ENCODE measurements around the gene JMJD8.

Gene JMJD8

GRCh38 chr16:637081-638018 is 46.8 kb downstream of the JMJD8 start:
- peak overlapping the region; percentile 97 for H3K27ac ChIP-seq (ENCODE audit: low read depth, low read length)
- H3K4me1 ChIP-seq (ENCODE audit: control insufficient read depth, insufficient read depth, low read length) = peaks cover 7% of the 10 kb centered on the region
- H3K9ac ChIP-seq (ENCODE audit: low read length) = no peak overlapping the region

DNA sequence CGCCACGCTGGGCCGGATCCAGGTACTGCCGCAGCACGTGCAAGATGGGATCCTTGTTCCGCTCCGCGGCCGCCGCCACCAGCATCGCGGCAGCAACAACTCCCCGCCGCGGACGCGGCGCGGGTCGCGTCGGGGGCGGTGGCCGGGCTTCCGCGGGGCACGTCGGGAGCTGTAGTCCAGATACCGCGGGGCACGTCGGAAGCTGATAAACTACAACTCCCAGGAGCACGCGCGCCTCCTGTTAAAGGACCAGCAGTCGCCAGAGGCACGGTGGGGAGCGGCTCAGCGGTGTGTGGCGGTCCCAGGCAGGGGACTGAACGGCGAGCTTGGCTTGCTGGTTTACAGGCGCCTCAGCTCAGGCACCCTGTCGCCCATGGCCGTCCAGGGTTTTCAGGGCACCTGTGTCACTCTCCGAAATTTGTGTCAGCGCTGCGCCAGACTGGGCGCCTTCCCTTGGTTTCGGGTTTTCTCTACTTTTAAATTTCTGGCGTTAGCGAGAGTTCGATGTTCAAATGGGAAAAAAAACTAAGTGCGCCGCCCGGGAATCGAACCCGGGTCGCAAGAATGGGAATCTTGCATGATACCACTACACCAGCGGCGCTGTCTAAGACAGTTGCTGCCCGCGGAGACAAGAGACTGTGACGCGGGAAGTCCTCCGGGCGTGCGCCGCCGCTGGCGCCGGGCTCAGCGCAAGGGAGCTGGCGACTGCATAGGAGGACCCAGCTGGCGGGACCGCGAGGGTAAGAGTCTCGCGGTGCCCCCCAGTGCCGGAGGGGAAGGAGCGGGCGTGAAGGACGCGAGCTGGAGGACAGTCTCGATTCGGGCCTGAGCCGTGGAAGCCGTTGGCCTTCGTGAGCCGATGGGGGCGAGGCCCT is 47.7 kb downstream of the JMJD8 start, which contains the start of gene METTL26:
METTL26 (minus strand) TSS at position 100 of the 875 bp plus-strand sequence; CDS start at position 85, 15 bp downstream.
- Histone ChIP-seq H3K36me3 (ENCODE audit: control insufficient read depth, insufficient read depth, low read length) (no peaks in the 10 kb centered on the region), H3K4me3 (ENCODE audit: low read length) (peak within 1 kb of the TSS; percentile 91), H3K4me1 (ENCODE audit: control insufficient read depth, insufficient read depth, low read length) (peaks cover 7% of the 10 kb centered on the region), H3K27ac (ENCODE audit: low read depth, low read length) (peak within 1 kb of the TSS; percentile 97), H3K9ac (ENCODE audit: low read length) (peak within 1 kb of the TSS; percentile 74), H3K27me3 (ENCODE audit: control insufficient read depth, insufficient read depth, low read length) (peaks cover 2% of the 10 kb centered on the region)

More at GRCh38 chr16:637081-638018, 46.8 kb downstream of the JMJD8 start:
- H3K27me3 ChIP-seq (ENCODE audit: control insufficient read depth, insufficient read depth, low read length) = no peaks in the 10 kb centered on the region
- H3K4me3 ChIP-seq (ENCODE audit: low read length) = peak overlapping the region; percentile 91
- H3K36me3 ChIP-seq (ENCODE audit: control insufficient read depth, insufficient read depth, low read length) = no peaks in the 10 kb centered on the region

DNA sequence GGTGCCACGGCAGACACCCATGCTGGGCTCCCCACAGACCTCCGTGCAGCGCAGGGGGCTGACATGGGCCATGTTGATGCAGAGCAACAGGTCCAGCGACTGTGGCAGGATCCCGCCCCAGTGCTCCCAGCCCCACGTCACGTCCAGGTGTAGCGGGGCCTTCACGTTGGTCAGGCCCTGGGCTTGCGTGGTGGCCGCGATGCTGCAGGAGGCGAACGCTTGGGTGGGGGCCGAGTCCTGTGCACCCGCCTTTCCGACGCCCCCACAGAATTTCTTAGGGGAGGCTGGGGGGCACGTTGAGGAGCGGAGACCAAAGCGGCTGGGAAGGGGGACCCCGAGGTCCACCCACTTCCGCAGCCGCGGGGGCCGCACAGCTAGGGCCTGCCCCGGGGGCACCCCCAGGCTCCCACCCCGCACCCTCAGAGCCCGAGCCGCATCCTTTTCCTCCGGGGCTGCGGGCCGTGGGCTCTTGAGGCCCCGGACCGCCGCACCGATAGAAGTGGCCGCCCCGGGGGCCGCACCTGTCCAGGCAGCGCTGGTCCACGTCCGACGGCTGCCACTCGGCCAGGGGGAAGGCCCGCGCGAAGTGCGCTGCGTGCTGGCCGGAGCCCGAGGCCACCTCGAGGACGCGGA is 48.4 kb downstream of the JMJD8 start:
- Histone ChIP-seq H3K4me3 (ENCODE audit: low read length) (peak overlapping the region; percentile 91), H3K27ac (ENCODE audit: low read depth, low read length) (peak overlapping the region; percentile 24)

DNA sequence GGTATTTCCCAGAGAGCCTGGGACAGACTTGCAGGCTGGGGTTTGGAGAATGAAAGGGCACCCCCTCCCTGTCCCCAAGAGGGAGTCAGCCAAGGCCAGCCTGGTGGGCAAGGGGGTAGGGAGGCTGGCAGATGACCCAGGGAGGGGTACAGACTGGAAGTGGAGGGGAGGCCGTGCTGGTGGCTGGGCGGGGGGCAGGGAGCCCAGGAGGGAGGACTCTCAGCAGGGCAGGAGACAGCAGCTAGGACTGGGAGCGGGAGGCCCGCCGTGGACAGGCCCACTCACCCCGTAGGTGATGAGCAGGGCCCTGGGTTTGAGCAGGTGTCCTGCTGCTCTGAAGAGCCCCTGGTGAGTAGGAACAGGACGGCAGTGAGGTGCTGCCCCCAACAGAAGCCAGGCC is 49.1 kb downstream of the JMJD8 start:
- H3K4me1 ChIP-seq (ENCODE audit: control insufficient read depth, insufficient read depth, low read length) = peaks cover 7% of the 10 kb centered on the region
- no peak overlapping the region for H3K4me3 ChIP-seq (ENCODE audit: low read length)
- H3K9ac ChIP-seq (ENCODE audit: low read length) = no peak overlapping the region
- no peaks in the 10 kb centered on the region for H3K36me3 ChIP-seq (ENCODE audit: control insufficient read depth, insufficient read depth, low read length)
- no peak overlapping the region for H3K27ac ChIP-seq (ENCODE audit: low read depth, low read length)
- peaks cover 2% of the 10 kb centered on the region for H3K27me3 ChIP-seq (ENCODE audit: control insufficient read depth, insufficient read depth, low read length)

More for the DNA sequence above, 48.4 kb downstream of the JMJD8 start:
- H3K27me3 ChIP-seq (ENCODE audit: control insufficient read depth, insufficient read depth, low read length) = peaks cover 2% of the 10 kb centered on the region
- peaks cover 7% of the 10 kb centered on the region for H3K4me1 ChIP-seq (ENCODE audit: control insufficient read depth, insufficient read depth, low read length)
- no peaks in the 10 kb centered on the region for H3K36me3 ChIP-seq (ENCODE audit: control insufficient read depth, insufficient read depth, low read length)
- peak overlapping the region; percentile 53 for H3K9ac ChIP-seq (ENCODE audit: low read length)

GRCh38 chr16:634051-634670 is 50.0 kb downstream of the JMJD8 start:
- Histone ChIP-seq H3K27me3 (ENCODE audit: control insufficient read depth, insufficient read depth, low read length) (peaks cover 2% of the 10 kb centered on the region), H3K4me3 (ENCODE audit: low read length) (no peak overlapping the region), H3K36me3 (ENCODE audit: control insufficient read depth, insufficient read depth, low read length) (no peaks in the 10 kb centered on the region), H3K4me1 (ENCODE audit: control insufficient read depth, insufficient read depth, low read length) (peaks cover 7% of the 10 kb centered on the region), H3K9ac (ENCODE audit: low read length) (no peak overlapping the region), H3K27ac (ENCODE audit: low read depth, low read length) (no peak overlapping the region)

GRCh38 chr16:633336-634050 is 50.6 kb downstream of the JMJD8 start:
- no peaks in the 10 kb centered on the region for H3K36me3 ChIP-seq (ENCODE audit: control insufficient read depth, insufficient read depth, low read length)
- H3K27me3 ChIP-seq (ENCODE audit: control insufficient read depth, insufficient read depth, low read length) = peaks cover 2% of the 10 kb centered on the region
- H3K9ac ChIP-seq (ENCODE audit: low read length) = no peak overlapping the region
- peaks cover 7% of the 10 kb centered on the region for H3K4me1 ChIP-seq (ENCODE audit: control insufficient read depth, insufficient read depth, low read length)
- no peak overlapping the region for H3K27ac ChIP-seq (ENCODE audit: low read depth, low read length)
- H3K4me3 ChIP-seq (ENCODE audit: low read length) = no peak overlapping the region

GRCh38 chr16:632486-633335 is 51.4 kb downstream of the JMJD8 start:
- no peak overlapping the region for H3K4me3 ChIP-seq (ENCODE audit: low read length)
- no peaks in the 10 kb centered on the region for H3K36me3 ChIP-seq (ENCODE audit: control insufficient read depth, insufficient read depth, low read length)
- peaks cover 2% of the 10 kb centered on the region for H3K27me3 ChIP-seq (ENCODE audit: control insufficient read depth, insufficient read depth, low read length)
- no peak overlapping the region for H3K27ac ChIP-seq (ENCODE audit: low read depth, low read length)
- H3K4me1 ChIP-seq (ENCODE audit: control insufficient read depth, insufficient read depth, low read length) = peaks cover 7% of the 10 kb centered on the region
- H3K9ac ChIP-seq (ENCODE audit: low read length) = no peak overlapping the region

DNA sequence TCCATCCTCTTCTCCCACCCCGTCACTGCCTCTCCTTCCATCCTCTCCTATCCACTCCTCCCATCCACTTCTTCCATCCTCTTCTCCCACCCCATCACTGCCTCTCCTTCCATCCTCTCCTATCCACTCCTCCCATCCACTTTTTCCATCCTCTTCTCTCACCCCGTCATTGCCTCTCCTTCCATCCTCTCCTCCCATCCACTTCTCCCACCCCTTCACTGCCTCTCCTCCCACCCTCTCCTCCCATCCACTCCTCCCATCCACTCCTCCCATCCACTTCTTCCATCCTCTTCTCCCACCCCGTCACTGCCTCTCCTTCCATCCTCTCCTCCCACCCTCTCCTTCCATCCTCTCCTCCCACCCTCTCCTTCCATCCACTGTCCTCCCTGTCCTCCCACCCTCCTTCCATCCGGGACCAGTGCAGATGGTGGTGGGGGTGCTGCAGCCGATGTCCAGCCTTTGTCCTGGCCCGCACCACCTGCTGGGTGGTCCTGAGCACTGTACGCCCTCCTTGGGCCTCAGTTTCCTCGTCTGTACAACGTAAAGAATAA is 52.3 kb downstream of the JMJD8 start:
- peaks cover 4% of the 10 kb centered on the region for H3K4me1 ChIP-seq (ENCODE audit: control insufficient read depth, insufficient read depth, low read length)
- H3K9ac ChIP-seq (ENCODE audit: low read length) = no peak overlapping the region
- peaks cover 2% of the 10 kb centered on the region for H3K27me3 ChIP-seq (ENCODE audit: control insufficient read depth, insufficient read depth, low read length)
- H3K36me3 ChIP-seq (ENCODE audit: control insufficient read depth, insufficient read depth, low read length) = no peaks in the 10 kb centered on the region
- H3K4me3 ChIP-seq (ENCODE audit: low read length) = no peak overlapping the region
- no peak overlapping the region for H3K27ac ChIP-seq (ENCODE audit: low read depth, low read length)
